AG09319 (cell line): ENCODE data around the gene ZBED4.

Experiments used
- DNase-seq: peaks from one replicate; pipeline ENCODE4 v3.0.0-alpha.2; 2010; ENCODE audit warnings: low read depth; ENCODE audit errors: extremely low read depth
- CTCF ChIP-seq: IDR thresholded peaks from 2 replicates; pipeline ENCODE4 v1.5.1; 2011; ENCODE audit warnings: low read depth, mild to moderate bottlenecking, inconsistent platforms, low read length, moderate library complexity

ZBED4 gene

GRCh38 chr22:49879871-49880270, 26.2 kb downstream of the ZBED4 start:
- DNase-seq = no peak
- TF ChIP-seq CTCF = no peak

GRCh38 chr22:49880281-49880680, 26.6 kb downstream of the ZBED4 start:
- no peak for DNase-seq
- no peak for TF ChIP-seq CTCF

- no peak for TF ChIP-seq CTCF
- DNase-seq = no peak
Observed at GRCh38 chr22:49881856-49882255, 28.2 kb downstream of the ZBED4 start.

- TF ChIP-seq CTCF = no peak
- no peak for DNase-seq
Observed at GRCh38 chr22:49882519-49883293, 29.1 kb downstream of the ZBED4 start.

- no peak for TF ChIP-seq CTCF
- no peak for DNase-seq
Observed at GRCh38 chr22:49883294-49883640, 29.6 kb downstream of the ZBED4 start.

GRCh38 chr22:49884075-49884474, 30.4 kb downstream of the ZBED4 start:
- TF ChIP-seq CTCF = no peak
- no peak for DNase-seq

GRCh38 chr22:49884503-49885260, 31.0 kb downstream of the ZBED4 start:
- TF ChIP-seq CTCF = no peak
- no peak for DNase-seq
